RWPE2 (cell line): Measurements from ENCODE around the gene KLF11.
"Not testable (repeated sequence)": the region's sequence is repeated elsewhere in the genome, so short reads cannot be mapped to it uniquely, and the experiment has no call there.

Source experiments
- ATAC-seq: fragments of 200-7000 bp; cut with Tn5 transposase; 3 replicates; pipeline ENCODE4 v1.9.1; 2021; ENCODE audit warnings: low read depth
- DNase-seq: peaks from one replicate; pipeline ENCODE4 v3.0.0-alpha.2; 2020; ENCODE audit warnings: low spot score
- H3K27ac ChIP-seq: fragments of 450-650 bp; 2 replicates; pipeline ENCODE4 v1.5.1; 2017; ENCODE audit warnings: mild to moderate bottlenecking; ENCODE audit not compliant: poor library complexity, severe bottlenecking
- H3K27me3 ChIP-seq: fragments of 250-450 bp; sonication (Bioruptor Pico); 2 replicates; pipeline ENCODE4 v1.5.1; 2021; ENCODE audit warnings: mild to moderate bottlenecking, moderate library complexity; ENCODE audit not compliant: insufficient read depth, poor library complexity, severe bottlenecking
- H3K36me3 ChIP-seq: fragments of 250-450 bp; sonication (Bioruptor Pico); 2 replicates; pipeline ENCODE4 v1.5.1; 2020; ENCODE audit warnings: low read depth, mild to moderate bottlenecking, moderate library complexity
- H3K4me1 ChIP-seq: fragments of 250-450 bp; sonication (Bioruptor Pico); 2 replicates; pipeline ENCODE4 v1.5.1; 2021; ENCODE audit warnings: mild to moderate bottlenecking, moderate library complexity; ENCODE audit not compliant: insufficient read depth, poor library complexity, severe bottlenecking
- H3K4me3 ChIP-seq: fragments of 250-450 bp; sonication (Bioruptor Pico); 2 replicates; pipeline ENCODE4 v1.5.1; 2021; ENCODE audit warnings: mild to moderate bottlenecking, moderate library complexity; ENCODE audit not compliant: severe bottlenecking
- H3K9me3 ChIP-seq: fragments of 250-450 bp; sonication (Bioruptor Pico); 2 replicates; pipeline ENCODE4 v1.5.1; 2021; ENCODE audit warnings: mild to moderate bottlenecking, moderate library complexity; ENCODE audit not compliant: severe bottlenecking
- TF ChIP-seq, protein P1 (sequence below): fragments of 450-650 bp; IDR thresholded peaks from one replicate; pipeline ENCODE4 v1.5.1; 2017; ENCODE audit warnings: mild to moderate bottlenecking, moderate library complexity; ENCODE audit not compliant: poor library complexity, severe bottlenecking

Gene KLF11

GRCh38 chr2:10012963-10013461 lies 30.3 kb upstream of the KLF11 start:
- H3K4me3 ChIP-seq: no peak overlapping the region
- H3K9me3 ChIP-seq: no peaks in the 10 kb centered on the region
- DNase-seq (no peak), ATAC-seq (0 out of 3 replicates have a peak, but pooled peaks have one; percentile 28)
- H3K27me3 ChIP-seq: no peaks in the 10 kb centered on the region
- H3K36me3 ChIP-seq: no peaks in the 10 kb centered on the region
- TF ChIP-seq, protein P1, sequence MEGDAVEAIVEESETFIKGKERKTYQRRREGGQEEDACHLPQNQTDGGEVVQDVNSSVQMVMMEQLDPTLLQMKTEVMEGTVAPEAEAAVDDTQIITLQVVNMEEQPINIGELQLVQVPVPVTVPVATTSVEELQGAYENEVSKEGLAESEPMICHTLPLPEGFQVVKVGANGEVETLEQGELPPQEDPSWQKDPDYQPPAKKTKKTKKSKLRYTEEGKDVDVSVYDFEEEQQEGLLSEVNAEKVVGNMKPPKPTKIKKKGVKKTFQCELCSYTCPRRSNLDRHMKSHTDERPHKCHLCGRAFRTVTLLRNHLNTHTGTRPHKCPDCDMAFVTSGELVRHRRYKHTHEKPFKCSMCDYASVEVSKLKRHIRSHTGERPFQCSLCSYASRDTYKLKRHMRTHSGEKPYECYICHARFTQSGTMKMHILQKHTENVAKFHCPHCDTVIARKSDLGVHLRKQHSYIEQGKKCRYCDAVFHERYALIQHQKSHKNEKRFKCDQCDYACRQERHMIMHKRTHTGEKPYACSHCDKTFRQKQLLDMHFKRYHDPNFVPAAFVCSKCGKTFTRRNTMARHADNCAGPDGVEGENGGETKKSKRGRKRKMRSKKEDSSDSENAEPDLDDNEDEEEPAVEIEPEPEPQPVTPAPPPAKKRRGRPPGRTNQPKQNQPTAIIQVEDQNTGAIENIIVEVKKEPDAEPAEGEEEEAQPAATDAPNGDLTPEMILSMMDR: no peak
- H3K4me1 ChIP-seq: no peaks in the 10 kb centered on the region
- no peak overlapping the region for H3K27ac ChIP-seq

DNA sequence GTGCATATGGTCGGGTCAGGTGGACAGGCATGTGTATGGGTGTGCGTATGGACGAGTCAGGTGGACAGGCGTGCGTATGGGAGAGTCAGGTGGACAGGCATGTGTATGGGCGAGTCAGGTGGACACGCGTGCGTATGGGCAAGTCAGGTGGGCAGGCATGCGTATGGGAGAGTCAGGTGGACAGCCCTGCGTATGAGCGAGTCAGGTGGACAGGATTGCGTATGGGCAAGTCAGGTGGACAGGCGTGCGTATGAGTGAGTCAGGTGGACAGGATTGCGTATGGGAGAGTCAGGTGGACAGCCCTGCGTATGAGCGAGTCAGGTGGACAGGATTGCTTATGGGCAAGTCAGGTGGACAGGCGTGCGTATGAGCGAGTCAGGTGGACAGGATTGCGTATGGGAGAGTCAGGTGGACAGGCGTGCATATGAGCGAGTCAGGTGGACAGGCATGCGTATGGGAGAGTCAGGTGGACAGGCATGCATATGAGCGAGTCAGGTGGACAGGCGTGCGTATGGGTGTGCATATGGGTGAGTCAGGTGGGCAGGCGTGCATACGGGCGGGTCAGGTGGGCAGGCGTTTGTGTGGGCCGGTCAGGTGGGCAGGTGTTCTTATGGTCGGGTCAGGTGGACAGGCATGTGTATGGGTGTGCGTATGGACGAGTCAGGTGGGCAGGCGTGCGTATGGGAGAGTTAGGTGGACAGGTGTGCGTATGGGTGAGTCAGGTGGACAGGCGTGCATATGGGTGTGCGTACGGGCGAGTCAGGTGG lies 29.5 kb upstream of the KLF11 start:
- not testable (repeated sequence) for H3K27ac ChIP-seq, DNase-seq, H3K9me3 ChIP-seq, H3K4me1 ChIP-seq, H3K4me3 ChIP-seq, H3K27me3 ChIP-seq, H3K36me3 ChIP-seq, ATAC-seq

GRCh38 chr2:10014418-10015190 lies 28.7 kb upstream of the KLF11 start:
- TF ChIP-seq, protein P1: no peak
- Histone ChIP-seq H3K36me3 (no peaks in the 10 kb centered on the region), H3K9me3 (no peaks in the 10 kb centered on the region), H3K27me3 (no peaks in the 10 kb centered on the region), H3K4me1 (peaks cover 9% of the 10 kb centered on the region), H3K27ac (no peak overlapping the region), H3K4me3 (no peak overlapping the region)
- ATAC-seq (peak; percentile 56), DNase-seq (no peak)

GRCh38 chr2:10015376-10015989 lies 27.9 kb upstream of the KLF11 start:
- H3K4me1 ChIP-seq, H3K36me3 ChIP-seq, DNase-seq, ATAC-seq, H3K27me3 ChIP-seq, H3K9me3 ChIP-seq, H3K27ac ChIP-seq, H3K4me3 ChIP-seq: not testable (repeated sequence)

DNA sequence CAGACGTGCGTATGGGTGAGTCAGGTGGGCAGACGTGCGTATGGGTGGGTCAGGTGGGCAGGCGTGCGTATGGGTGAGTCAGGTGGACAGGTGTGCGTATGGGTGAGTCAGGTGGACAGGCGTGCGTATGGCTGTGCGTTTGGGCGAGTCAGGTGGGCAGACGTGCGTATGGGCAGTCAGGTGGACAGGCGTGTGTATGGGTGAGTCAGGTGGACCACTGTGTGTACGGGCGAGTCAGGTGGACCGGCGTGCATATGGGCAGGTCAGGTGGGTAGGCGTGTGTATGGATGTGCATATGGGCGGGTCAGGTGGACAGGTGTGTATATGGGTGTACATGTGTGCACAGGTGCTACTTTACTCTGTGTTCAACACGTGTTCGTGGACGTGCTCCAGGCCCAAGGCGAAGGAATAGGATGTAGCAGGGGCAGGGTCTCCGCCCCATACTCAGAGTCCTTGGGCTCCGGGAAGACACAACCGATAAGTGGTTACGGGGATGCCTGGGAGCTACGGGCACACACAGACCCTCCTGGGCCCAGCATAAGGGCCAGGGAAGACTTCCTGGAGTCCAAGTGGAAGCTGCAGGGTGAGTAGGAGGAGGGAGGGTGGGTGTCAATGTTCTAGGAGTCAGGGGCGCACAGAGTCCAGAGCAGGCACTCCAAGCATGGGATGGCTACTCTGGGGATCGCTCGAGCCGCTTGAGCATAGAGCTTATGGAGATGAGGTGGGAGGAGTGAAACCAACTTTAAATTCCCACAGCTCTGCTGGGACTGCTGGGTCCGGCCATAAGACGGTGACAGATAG lies 27.1 kb upstream of the KLF11 start:
- Histone ChIP-seq H3K27ac (no peak overlapping the region), H3K9me3 (no peaks in the 10 kb centered on the region), H3K27me3 (no peaks in the 10 kb centered on the region), H3K4me3 (no peak overlapping the region), H3K36me3 (no peaks in the 10 kb centered on the region), H3K4me1 (peaks cover 9% of the 10 kb centered on the region)
- ATAC-seq (no peak; the same call in 2 of the 3 replicates), DNase-seq (no peak)
- TF ChIP-seq, protein P1: no peak
